WERI-Rb-1 (cell line): ENCODE measurements around the gene DNAI4.

Source experiments
- DNase-seq: peaks from one replicate; pipeline ENCODE4 v3.0.0-alpha.2; 2020
- H3K27ac ChIP-seq: fragments of 250-450 bp; sonication (Bioruptor Pico); 2 replicates; pipeline ENCODE4 v1.5.1; 2020; ENCODE audit warnings: mild to moderate bottlenecking, moderate library complexity
- H3K27me3 ChIP-seq: fragments of 250-450 bp; sonication (Bioruptor Pico); 2 replicates; pipeline ENCODE4 v1.5.1; 2021; ENCODE audit warnings: mild to moderate bottlenecking, low read depth, moderate library complexity; ENCODE audit not compliant: insufficient read depth, severe bottlenecking
- H3K36me3 ChIP-seq: fragments of 250-450 bp; sonication (Bioruptor Pico); 2 replicates; pipeline ENCODE4 v1.5.1; 2020; ENCODE audit warnings: mild to moderate bottlenecking, moderate library complexity
- H3K4me3 ChIP-seq: 2 replicates; pipeline ENCODE4 v1.5.1; 2011; ENCODE audit warnings: low read depth, mild to moderate bottlenecking, control low read depth, low read length
- H3K9me3 ChIP-seq: fragments of 250-450 bp; sonication (Bioruptor Pico); 2 replicates; pipeline ENCODE4 v1.5.1; 2021; ENCODE audit warnings: mild to moderate bottlenecking, moderate library complexity; ENCODE audit not compliant: severe bottlenecking
- TF ChIP-seq, protein P1 (sequence below): IDR thresholded peaks from 2 replicates; pipeline ENCODE4 v1.5.1; 2011; ENCODE audit warnings: low read depth, mild to moderate bottlenecking, control low read depth, inconsistent platforms, low read length

DNAI4 gene

DNA sequence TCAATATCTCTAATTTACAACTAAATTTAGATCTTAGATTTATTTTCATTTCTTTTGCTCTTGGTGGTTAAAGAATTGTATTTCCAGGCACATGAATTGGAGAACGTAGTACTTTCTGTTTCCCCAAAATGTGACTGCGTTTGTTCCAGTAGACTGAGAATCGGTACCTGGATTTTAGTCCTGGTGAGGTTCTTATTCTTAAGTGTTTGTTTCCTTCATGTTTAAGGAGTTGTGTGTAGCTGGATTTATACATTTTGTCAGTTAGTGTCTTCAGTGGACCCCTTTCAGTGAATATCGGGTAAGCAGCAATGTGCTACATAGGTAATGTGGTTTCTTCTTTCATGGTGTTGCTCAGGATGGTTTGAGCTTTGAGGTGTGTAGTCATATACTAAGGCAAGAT is 6.9 kb upstream of the DNAI4 start:
- TF ChIP-seq, protein P1, sequence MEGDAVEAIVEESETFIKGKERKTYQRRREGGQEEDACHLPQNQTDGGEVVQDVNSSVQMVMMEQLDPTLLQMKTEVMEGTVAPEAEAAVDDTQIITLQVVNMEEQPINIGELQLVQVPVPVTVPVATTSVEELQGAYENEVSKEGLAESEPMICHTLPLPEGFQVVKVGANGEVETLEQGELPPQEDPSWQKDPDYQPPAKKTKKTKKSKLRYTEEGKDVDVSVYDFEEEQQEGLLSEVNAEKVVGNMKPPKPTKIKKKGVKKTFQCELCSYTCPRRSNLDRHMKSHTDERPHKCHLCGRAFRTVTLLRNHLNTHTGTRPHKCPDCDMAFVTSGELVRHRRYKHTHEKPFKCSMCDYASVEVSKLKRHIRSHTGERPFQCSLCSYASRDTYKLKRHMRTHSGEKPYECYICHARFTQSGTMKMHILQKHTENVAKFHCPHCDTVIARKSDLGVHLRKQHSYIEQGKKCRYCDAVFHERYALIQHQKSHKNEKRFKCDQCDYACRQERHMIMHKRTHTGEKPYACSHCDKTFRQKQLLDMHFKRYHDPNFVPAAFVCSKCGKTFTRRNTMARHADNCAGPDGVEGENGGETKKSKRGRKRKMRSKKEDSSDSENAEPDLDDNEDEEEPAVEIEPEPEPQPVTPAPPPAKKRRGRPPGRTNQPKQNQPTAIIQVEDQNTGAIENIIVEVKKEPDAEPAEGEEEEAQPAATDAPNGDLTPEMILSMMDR, result no peak
- H3K27ac ChIP-seq, result peak overlapping the region; percentile 82
- DNase-seq, result no peak

DNA sequence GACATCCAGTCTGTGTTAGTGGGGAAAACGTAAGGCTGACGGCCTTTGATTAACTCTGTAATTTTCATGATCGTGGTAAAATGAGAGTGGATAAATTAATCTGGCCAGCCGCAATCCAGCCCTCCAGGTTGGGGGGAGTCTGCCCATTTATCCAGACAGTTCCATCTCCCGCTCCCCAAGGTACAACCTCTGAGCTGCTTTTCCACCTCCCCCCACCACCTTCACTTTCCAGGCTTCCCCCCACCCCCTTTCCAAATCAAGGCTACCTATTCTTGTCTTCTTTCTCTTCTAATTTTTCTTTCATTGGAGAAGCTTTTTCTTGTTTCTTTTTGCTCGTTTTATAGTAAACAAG is 6.1 kb upstream of the DNAI4 start:
- Histone ChIP-seq H3K9me3 (no peaks in the 10 kb centered on the region), H3K4me3 (peak overlapping the region; percentile 96), H3K36me3 (no peaks in the 10 kb centered on the region; the same call in none of the 2 replicates), H3K27ac (peak overlapping the region; percentile 82), H3K27me3 (no peaks in the 10 kb centered on the region)
- TF ChIP-seq, protein P1, result no peak
- no peak for DNase-seq

More for the DNA sequence above, 6.9 kb upstream of the DNAI4 start:
- Histone ChIP-seq H3K4me3 (peak overlapping the region; percentile 96), H3K27me3 (no peaks in the 10 kb centered on the region), H3K36me3 (no peaks in the 10 kb centered on the region; the same call in none of the 2 replicates), H3K9me3 (no peaks in the 10 kb centered on the region)

DNA sequence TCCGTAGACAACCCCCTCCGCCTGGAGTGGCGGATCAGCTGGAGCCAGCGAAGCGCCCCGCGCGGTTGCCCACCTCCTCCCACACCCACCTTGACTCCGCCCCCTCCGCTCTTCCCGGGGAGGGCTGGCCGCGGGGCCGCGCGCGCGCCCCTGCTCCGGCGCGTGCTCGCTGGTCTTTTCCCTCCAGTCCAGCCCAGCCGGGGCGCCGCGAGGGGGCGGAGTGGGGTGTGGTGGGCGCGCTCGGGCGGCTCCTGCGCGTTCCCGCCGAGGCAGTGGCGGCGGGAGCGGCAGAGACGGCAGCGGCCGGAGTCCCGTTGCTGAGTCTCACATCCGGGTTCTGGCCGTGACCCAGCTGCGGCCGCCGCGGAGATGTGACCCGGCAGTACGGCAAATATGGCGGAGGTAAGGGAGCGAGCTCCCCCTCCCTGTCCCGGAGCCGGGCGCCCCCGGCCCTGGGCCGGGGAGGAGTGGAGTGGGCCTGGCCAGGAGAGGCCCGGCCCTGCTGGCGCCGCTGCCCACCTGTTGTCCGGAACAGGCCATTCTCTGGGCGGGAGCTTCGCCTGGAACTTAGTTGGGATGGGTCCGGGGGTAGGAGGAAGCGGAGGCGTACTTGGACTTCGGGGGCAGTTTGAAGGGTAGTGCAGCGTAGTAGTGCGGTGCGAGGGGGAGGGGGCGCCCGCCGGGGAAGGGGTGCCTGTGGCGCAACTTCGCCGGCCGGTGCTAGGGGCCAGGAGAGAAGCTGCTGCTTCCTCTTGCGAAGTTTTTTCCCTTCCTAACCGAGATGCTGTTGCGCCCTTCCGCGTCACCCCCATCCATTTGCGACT is 5.6 kb upstream of the DNAI4 start:
- Histone ChIP-seq H3K9me3 (no peaks in the 10 kb centered on the region), H3K36me3 (no peaks in the 10 kb centered on the region; the same call in 1 of the 2 replicates), H3K4me3 (peak overlapping the region; percentile 96), H3K27ac (peak overlapping the region; percentile 82), H3K27me3 (no peaks in the 10 kb centered on the region)
- peak; percentile 95 for DNase-seq
- TF ChIP-seq, protein P1, result 0 out of 2 replicates have a peak, but pooled peaks have one; percentile 27

DNA sequence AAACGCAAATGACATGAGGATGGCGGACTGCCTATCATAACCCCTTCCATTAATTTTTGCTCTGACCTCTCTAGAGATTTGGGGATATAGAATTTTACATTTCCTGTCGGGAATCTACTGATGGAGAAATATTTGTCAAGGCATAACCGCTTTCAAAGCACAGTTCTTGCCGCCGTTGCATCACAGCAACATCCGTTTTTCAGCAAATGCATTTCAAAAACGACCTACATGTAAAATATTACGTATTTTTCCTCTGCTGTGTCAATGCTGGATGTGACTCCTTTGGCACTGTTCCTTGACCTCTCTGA is 5.0 kb upstream of the DNAI4 start:
- no peak for DNase-seq
- H3K27ac ChIP-seq, result no peak overlapping the region
- TF ChIP-seq, protein P1, result no peak
- H3K4me3 ChIP-seq, result no peak overlapping the region
- no peaks in the 10 kb centered on the region; the same call in 1 of the 2 replicates for H3K36me3 ChIP-seq
- no peaks in the 10 kb centered on the region for H3K27me3 ChIP-seq
- no peaks in the 10 kb centered on the region for H3K9me3 ChIP-seq

DNA sequence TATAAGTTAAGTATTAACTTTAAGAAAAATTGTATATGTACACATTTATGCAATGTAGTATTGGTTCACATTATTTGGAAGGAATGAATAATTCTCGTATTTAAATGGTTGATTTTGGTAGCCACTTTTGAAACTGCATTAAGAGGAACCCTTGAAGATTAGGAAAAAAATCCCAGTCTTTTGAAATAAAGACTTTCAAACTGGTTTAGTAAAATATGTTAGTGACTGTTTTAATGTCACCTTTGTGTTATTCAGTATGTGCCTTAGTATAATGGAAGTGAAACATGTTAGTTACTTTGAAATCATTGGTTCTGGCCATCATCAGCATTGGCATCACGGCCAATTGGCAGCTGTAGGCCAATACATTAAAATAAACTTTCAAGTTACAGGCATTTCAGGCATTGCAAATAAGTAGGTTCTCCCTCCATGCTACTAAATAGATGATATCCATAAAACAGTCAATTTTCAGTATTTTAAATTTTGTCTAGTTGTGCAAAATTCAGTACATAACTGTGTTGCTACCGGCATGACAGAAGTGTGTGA is 4.6 kb upstream of the DNAI4 start:
- no peaks in the 10 kb centered on the region for H3K9me3 ChIP-seq
- DNase-seq, result no peak
- TF ChIP-seq, protein P1, result no peak
- H3K4me3 ChIP-seq, result no peak overlapping the region
- no peaks in the 10 kb centered on the region for H3K27me3 ChIP-seq
- H3K36me3 ChIP-seq, result no peaks in the 10 kb centered on the region; the same call in 1 of the 2 replicates
- H3K27ac ChIP-seq, result no peak overlapping the region

DNA sequence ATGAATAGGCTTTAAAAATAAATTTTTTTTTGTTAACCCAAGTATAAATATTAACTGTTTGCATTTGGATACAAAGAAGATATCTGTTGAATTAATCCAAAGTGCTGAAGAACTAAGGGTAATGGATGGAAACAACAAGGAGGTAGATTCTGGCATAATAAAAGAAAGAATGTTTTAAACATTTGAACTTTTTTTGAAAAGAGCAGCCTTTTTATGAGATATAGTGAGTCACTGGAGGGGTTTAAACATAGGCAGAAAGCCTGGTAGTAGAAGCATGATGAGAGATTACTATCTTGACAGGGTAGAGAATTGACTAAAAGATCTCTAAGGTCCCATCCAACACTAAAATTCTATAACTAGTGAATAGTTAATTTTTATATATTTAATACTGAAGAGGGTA is 2.9 kb upstream of the DNAI4 start:
- no peaks in the 10 kb centered on the region for H3K27me3 ChIP-seq
- TF ChIP-seq, protein P1, result no peak
- DNase-seq, result no peak
- H3K36me3 ChIP-seq, result peaks cover 4% of the 10 kb centered on the region; the same call in 1 of the 2 replicates
- H3K27ac ChIP-seq, result no peak overlapping the region
- no peak overlapping the region for H3K4me3 ChIP-seq
- H3K9me3 ChIP-seq, result no peaks in the 10 kb centered on the region
